Measurements from ENCODE around the gene DBNL.

- TF ChIP-seq POLR2A (IDR thresholded peaks at IDR 0.05) = no peak
- TF ChIP-seq CTCF (IDR thresholded peaks at IDR 0.05) = no peak
Observed at GRCh38 chr7:44051611-44052220, 7.2 kb downstream of the DBNL start.
